ENCODE data around the gene DHCR7.

DHCR7 gene

GRCh38 chr11:71448257-71449171, at the start of gene DHCR7:
TSS of gene DHCR7 (minus strand) at chr11:71448393. CDS start at chr11:71444952, 3,441 bp downstream.
- DNase-seq = peak; percentile 95 to 97

GRCh38 chr11:71496421-71496820, 48.2 kb upstream of the DHCR7 start:
- peak in 1 of 2 experiments; percentile 2 for DNase-seq

- DNase-seq = no peak
Measured at GRCh38 chr11:71495286-71496230, 47.4 kb upstream of the DHCR7 start.

- peak; percentile 3 to 5 for DNase-seq
Measured at GRCh38 chr11:71491940-71492339, 43.7 kb upstream of the DHCR7 start.

GRCh38 chr11:71491531-71491930, 43.3 kb upstream of the DHCR7 start:
- DNase-seq = peak; percentile 3 to 6

GRCh38 chr11:71490731-71491390, 42.7 kb upstream of the DHCR7 start:
- peak; percentile 3 to 7 for DNase-seq

GRCh38 chr11:71490044-71490730, 42.0 kb upstream of the DHCR7 start:
- peak in 1 of 2 experiments; percentile 10 for DNase-seq

- peak; percentile 72 to 78 for DNase-seq
Measured at GRCh38 chr11:71489311-71490043, 41.3 kb upstream of the DHCR7 start.

- no peak for DNase-seq
Measured at GRCh38 chr11:71488681-71489270, 40.6 kb upstream of the DHCR7 start.

- no peak for DNase-seq
Measured at GRCh38 chr11:71486320-71486719, 38.1 kb upstream of the DHCR7 start.

- no peak for DNase-seq
Measured at GRCh38 chr11:71485466-71485865, 37.3 kb upstream of the DHCR7 start.

GRCh38 chr11:71485063-71485399, 36.8 kb upstream of the DHCR7 start:
- no peak for DNase-seq

GRCh38 chr11:71484248-71485062, 36.3 kb upstream of the DHCR7 start:
- no peak for DNase-seq

GRCh38 chr11:71483692-71484091, 35.5 kb upstream of the DHCR7 start:
- DNase-seq = no peak

- DNase-seq = no peak
Measured at GRCh38 chr11:71482746-71483364, 34.7 kb upstream of the DHCR7 start.

GRCh38 chr11:71482216-71482615, 34.0 kb upstream of the DHCR7 start:
- no peak for DNase-seq

- DNase-seq = no peak
Measured at GRCh38 chr11:71481101-71481960, 33.1 kb upstream of the DHCR7 start.

GRCh38 chr11:71478528-71478840, 30.3 kb upstream of the DHCR7 start:
- DNase-seq = no peak
